Measurements from ENCODE around the gene RNF144A.

GRCh38 chr2:6990871-6991270, 73.7 kb downstream of the RNF144A start:
- TF ChIP-seq EP300 (IDR thresholded peaks at IDR 0.05) (no peak), POLR2A (IDR thresholded peaks at IDR 0.05) (no peak)
- TF ChIP-seq, protein P1, sequence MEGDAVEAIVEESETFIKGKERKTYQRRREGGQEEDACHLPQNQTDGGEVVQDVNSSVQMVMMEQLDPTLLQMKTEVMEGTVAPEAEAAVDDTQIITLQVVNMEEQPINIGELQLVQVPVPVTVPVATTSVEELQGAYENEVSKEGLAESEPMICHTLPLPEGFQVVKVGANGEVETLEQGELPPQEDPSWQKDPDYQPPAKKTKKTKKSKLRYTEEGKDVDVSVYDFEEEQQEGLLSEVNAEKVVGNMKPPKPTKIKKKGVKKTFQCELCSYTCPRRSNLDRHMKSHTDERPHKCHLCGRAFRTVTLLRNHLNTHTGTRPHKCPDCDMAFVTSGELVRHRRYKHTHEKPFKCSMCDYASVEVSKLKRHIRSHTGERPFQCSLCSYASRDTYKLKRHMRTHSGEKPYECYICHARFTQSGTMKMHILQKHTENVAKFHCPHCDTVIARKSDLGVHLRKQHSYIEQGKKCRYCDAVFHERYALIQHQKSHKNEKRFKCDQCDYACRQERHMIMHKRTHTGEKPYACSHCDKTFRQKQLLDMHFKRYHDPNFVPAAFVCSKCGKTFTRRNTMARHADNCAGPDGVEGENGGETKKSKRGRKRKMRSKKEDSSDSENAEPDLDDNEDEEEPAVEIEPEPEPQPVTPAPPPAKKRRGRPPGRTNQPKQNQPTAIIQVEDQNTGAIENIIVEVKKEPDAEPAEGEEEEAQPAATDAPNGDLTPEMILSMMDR (IDR thresholded peaks at IDR 0.05): no peak

Measured in ovary (tissue), 3 donors.